KMS-11 (cell line): ENCODE measurements around the gene GRID1.

Source experiments
- H2AFZ ChIP-seq: fragments of 200-600 bp; sonication (generic); 2 replicates; pipeline ENCODE4 v1.6.1; 2016; ENCODE audit warnings: antibody characterized with exemption, mixed run types, low read depth
- H3K27ac ChIP-seq: fragments of 200-600 bp; sonication (generic); 2 replicates; pipeline ENCODE4 v1.6.1; 2016; ENCODE audit warnings: mild to moderate bottlenecking, mixed run types
- H3K27me3 ChIP-seq: fragments of 200-600 bp; sonication (generic); 2 replicates; pipeline ENCODE4 v1.6.1; 2017; ENCODE audit warnings: mild to moderate bottlenecking, low read depth, mixed run types, moderate library complexity; ENCODE audit not compliant: insufficient read depth
- H3K36me3 ChIP-seq: fragments of 200-600 bp; sonication (generic); 2 replicates; pipeline ENCODE4 v1.6.1; 2017; ENCODE audit warnings: mild to moderate bottlenecking, mixed run types; ENCODE audit not compliant: insufficient read depth
- H3K4me1 ChIP-seq: fragments of 200-600 bp; sonication (generic); 2 replicates; pipeline ENCODE4 v1.6.1; 2016; ENCODE audit warnings: mild to moderate bottlenecking, low read depth, mixed run types; ENCODE audit not compliant: poor library complexity, severe bottlenecking
- H3K4me2 ChIP-seq: fragments of 200-600 bp; sonication (generic); 2 replicates; pipeline ENCODE4 v1.7.0; 2016; ENCODE audit warnings: mild to moderate bottlenecking, mixed run types
- H3K4me3 ChIP-seq: fragments of 200-600 bp; sonication (generic); IDR thresholded peaks from 2 replicates; pipeline ENCODE4 v1.6.1; 2017; ENCODE audit warnings: low read depth, low read length, mixed read lengths; ENCODE audit not compliant: insufficient read depth
- H3K79me2 ChIP-seq: fragments of 200-600 bp; sonication (generic); 2 replicates; pipeline ENCODE4 v1.6.1; 2016; ENCODE audit warnings: low read depth, mixed run types; ENCODE audit not compliant: insufficient read depth
- H3K9ac ChIP-seq: fragments of 200-600 bp; sonication (generic); 2 replicates; pipeline ENCODE4 v1.6.1; 2016; ENCODE audit warnings: mild to moderate bottlenecking, mixed run types
- H4K20me1 ChIP-seq: fragments of 200-600 bp; sonication (generic); 2 replicates; pipeline ENCODE4 v1.6.1; 2016; ENCODE audit warnings: mild to moderate bottlenecking, mixed run types; ENCODE audit not compliant: insufficient read depth
- CTCF ChIP-seq: fragments of 200-600 bp; sonication (generic); conservative IDR thresholded peaks from 2 replicates; pipeline ENCODE4 v1.6.1; 2017; ENCODE audit warnings: low read depth, mild to moderate bottlenecking, antibody characterized with exemption, low read length, moderate library complexity, mixed read lengths

Gene GRID1

GRCh38 chr10:86037096-86037495, 329.5 kb downstream of the GRID1 start:
- TF ChIP-seq CTCF: no peak
- Histone ChIP-seq H3K4me3 (no peak overlapping the region), H3K4me2 (no peak overlapping the region), H2AFZ (no peak overlapping the region), H3K9ac (no peak overlapping the region), H3K79me2 (no peaks in the 10 kb centered on the region), H3K27ac (no peak overlapping the region), H4K20me1 (no peaks in the 10 kb centered on the region), H3K36me3 (no peaks in the 10 kb centered on the region), H3K27me3 (no peaks in the 10 kb centered on the region), H3K4me1 (peaks cover 6% of the 10 kb centered on the region)

- no peak overlapping the region for H3K27ac ChIP-seq
- H4K20me1 ChIP-seq: no peaks in the 10 kb centered on the region
- TF ChIP-seq CTCF: no peak
- no peaks in the 10 kb centered on the region for H3K36me3 ChIP-seq
- no peak overlapping the region for H3K4me3 ChIP-seq
- no peak overlapping the region for H3K4me2 ChIP-seq
- H3K9ac ChIP-seq: no peak overlapping the region
- H3K4me1 ChIP-seq: peaks cover 6% of the 10 kb centered on the region
- H2AFZ ChIP-seq: no peak overlapping the region
- no peaks in the 10 kb centered on the region for H3K79me2 ChIP-seq
- H3K27me3 ChIP-seq: no peaks in the 10 kb centered on the region
These were observed 330.1 kb downstream of the GRID1 start for GRCh38 chr10:86036544-86036831.

GRCh38 chr10:86035791-86036543, 330.6 kb downstream of the GRID1 start:
- Histone ChIP-seq H3K4me1 (peaks cover 1% of the 10 kb centered on the region), H2AFZ (no peak overlapping the region), H3K79me2 (no peaks in the 10 kb centered on the region), H3K4me3 (no peak overlapping the region), H3K27ac (no peak overlapping the region), H3K36me3 (no peaks in the 10 kb centered on the region), H4K20me1 (no peaks in the 10 kb centered on the region), H3K4me2 (no peak overlapping the region), H3K27me3 (no peaks in the 10 kb centered on the region), H3K9ac (no peak overlapping the region)
- no peak for TF ChIP-seq CTCF

- no peak overlapping the region for H3K4me2 ChIP-seq
- H4K20me1 ChIP-seq: no peaks in the 10 kb centered on the region
- H2AFZ ChIP-seq: no peak overlapping the region
These were observed 331.9 kb downstream of the GRID1 start for GRCh38 chr10:86034710-86035109.

More at GRCh38 chr10:86034710-86035109, 331.9 kb downstream of the GRID1 start:
- no peak for TF ChIP-seq CTCF
- Histone ChIP-seq H3K4me3 (no peak overlapping the region), H3K27ac (no peak overlapping the region), H3K4me1 (no peaks in the 10 kb centered on the region), H3K27me3 (no peaks in the 10 kb centered on the region), H3K9ac (no peak overlapping the region), H3K36me3 (no peaks in the 10 kb centered on the region), H3K79me2 (no peaks in the 10 kb centered on the region)
